Measurements from ENCODE around the gene EXOC2.
"Not testable (repeated sequence)": the region's sequence is repeated elsewhere in the genome, so short reads cannot be mapped to it uniquely, and the experiment has no call there.

EXOC2 gene

GRCh38 chr6:633611-634010, 59.3 kb downstream of the EXOC2 start:
- no peak for DNase-seq

- DNase-seq = no peak
Observed at GRCh38 chr6:628766-629165, 64.2 kb downstream of the EXOC2 start.

- DNase-seq = no peak
Observed at GRCh38 chr6:626236-626635, 66.7 kb downstream of the EXOC2 start.

- DNase-seq = no peak
Observed at GRCh38 chr6:624979-625378, 68.0 kb downstream of the EXOC2 start.

- DNase-seq = no peak
Observed at GRCh38 chr6:622462-622861, 70.5 kb downstream of the EXOC2 start.

GRCh38 chr6:621931-622330, 71.0 kb downstream of the EXOC2 start:
- no peak for DNase-seq

GRCh38 chr6:620950-621349, 72.0 kb downstream of the EXOC2 start:
- DNase-seq = no peak

GRCh38 chr6:620166-620565, 72.8 kb downstream of the EXOC2 start:
- peak; percentile 2 for DNase-seq

- peak; percentile 79 for DNase-seq
Observed at GRCh38 chr6:617456-618100, 75.4 kb downstream of the EXOC2 start.

- DNase-seq = no peak
Observed at GRCh38 chr6:613981-614380, 79.0 kb downstream of the EXOC2 start.

GRCh38 chr6:611928-612327, 81.0 kb downstream of the EXOC2 start:
- DNase-seq = no peak

- no peak for DNase-seq
Observed at GRCh38 chr6:610882-611281, 82.1 kb downstream of the EXOC2 start.

- no peak for DNase-seq
Observed at GRCh38 chr6:609905-610304, 83.0 kb downstream of the EXOC2 start.

- no peak for DNase-seq
Observed at GRCh38 chr6:606829-607379, 86.0 kb downstream of the EXOC2 start.

- not testable (repeated sequence) for DNase-seq
Observed at GRCh38 chr6:605895-606294, 87.0 kb downstream of the EXOC2 start.

GRCh38 chr6:604579-604978, 88.4 kb downstream of the EXOC2 start:
- no peak for DNase-seq

- no peak for DNase-seq
Observed at GRCh38 chr6:603265-603664, 89.7 kb downstream of the EXOC2 start.

- DNase-seq = no peak
Observed at GRCh38 chr6:599576-600448, 93.1 kb downstream of the EXOC2 start.

GRCh38 chr6:593907-594212, 99.1 kb downstream of the EXOC2 start:
- no peak for DNase-seq

GRCh38 chr6:593139-593906, 99.6 kb downstream of the EXOC2 start:
- DNase-seq = peak; percentile 55

- no peak for DNase-seq
Observed at GRCh38 chr6:589090-589489, 103.8 kb downstream of the EXOC2 start.

GRCh38 chr6:586553-586952, 106.4 kb downstream of the EXOC2 start:
- DNase-seq = peak; percentile 8

GRCh38 chr6:583635-584034, 109.3 kb downstream of the EXOC2 start:
- DNase-seq = peak; percentile 63

GRCh38 chr6:583116-583515, 109.8 kb downstream of the EXOC2 start:
- peak; percentile 66 for DNase-seq
